GM19452 (cell line): ENCODE data around the gene SORBS1.

Experiments used
- ATAC-seq: cut with Tn5 transposase; IDR thresholded peaks from one replicate; pipeline ENCODE4 v1.9.1; 2021; ENCODE audit not compliant: unreplicated experiment

Gene SORBS1

GRCh38 chr10:95416270-95416669 lies 144.9 kb downstream of the SORBS1 start:
- ATAC-seq = no peak

- no peak for ATAC-seq
Measured at GRCh38 chr10:95415621-95416031, 145.5 kb downstream of the SORBS1 start.

DNA sequence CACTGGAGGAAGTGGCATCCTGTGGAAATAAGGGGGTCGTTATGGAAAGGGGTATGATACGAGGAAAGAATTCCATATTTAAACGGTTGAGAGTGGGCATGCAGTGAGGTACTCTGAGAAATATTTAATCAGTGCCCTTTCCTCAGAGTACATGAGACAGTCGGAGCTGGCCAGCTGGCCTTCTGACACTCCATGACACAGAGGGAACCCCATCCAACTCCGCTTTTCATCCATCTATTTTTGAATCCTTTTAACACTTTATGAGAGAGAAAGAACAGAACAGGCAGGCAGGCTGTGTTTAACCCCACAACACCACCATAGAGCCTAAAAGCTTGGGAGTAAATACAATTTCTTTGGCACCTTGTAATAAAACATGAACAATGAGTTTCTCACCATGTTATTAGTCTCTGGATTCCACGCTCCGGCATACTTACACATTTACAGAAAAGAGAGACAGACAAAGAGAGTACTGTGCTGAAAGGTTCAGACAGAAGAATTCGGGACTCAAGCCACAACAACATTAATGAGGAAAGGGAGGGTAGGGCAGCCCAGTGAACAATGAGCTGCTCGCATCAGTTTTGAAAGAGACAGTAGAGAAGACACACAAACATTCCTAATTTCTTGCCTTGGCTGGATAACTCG lies 146.2 kb downstream of the SORBS1 start:
- ATAC-seq = no peak

- ATAC-seq = no peak
Measured at GRCh38 chr10:95414016-95414830, 146.9 kb downstream of the SORBS1 start.

- no peak for ATAC-seq
Measured at GRCh38 chr10:95413588-95413987, 147.6 kb downstream of the SORBS1 start.

DNA sequence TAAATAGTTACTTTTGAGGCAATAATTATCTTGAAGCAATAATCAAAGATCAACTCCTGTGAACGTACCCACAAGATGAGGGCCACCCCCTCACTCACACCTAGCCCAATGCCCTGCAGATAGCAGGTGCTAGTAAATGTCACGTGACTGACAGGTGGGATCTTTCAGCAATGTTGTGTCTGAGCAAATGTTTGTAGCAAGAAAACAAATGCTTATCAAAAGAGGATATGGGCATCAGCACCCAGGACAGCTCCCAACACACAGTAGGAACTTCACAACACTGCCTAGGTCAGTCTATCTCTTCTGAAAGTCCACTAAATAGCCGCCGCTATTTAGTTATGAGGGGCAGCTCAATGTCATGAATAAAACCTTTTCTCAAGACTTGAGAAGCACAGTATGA lies 149.5 kb downstream of the SORBS1 start:
- no peak for ATAC-seq

DNA sequence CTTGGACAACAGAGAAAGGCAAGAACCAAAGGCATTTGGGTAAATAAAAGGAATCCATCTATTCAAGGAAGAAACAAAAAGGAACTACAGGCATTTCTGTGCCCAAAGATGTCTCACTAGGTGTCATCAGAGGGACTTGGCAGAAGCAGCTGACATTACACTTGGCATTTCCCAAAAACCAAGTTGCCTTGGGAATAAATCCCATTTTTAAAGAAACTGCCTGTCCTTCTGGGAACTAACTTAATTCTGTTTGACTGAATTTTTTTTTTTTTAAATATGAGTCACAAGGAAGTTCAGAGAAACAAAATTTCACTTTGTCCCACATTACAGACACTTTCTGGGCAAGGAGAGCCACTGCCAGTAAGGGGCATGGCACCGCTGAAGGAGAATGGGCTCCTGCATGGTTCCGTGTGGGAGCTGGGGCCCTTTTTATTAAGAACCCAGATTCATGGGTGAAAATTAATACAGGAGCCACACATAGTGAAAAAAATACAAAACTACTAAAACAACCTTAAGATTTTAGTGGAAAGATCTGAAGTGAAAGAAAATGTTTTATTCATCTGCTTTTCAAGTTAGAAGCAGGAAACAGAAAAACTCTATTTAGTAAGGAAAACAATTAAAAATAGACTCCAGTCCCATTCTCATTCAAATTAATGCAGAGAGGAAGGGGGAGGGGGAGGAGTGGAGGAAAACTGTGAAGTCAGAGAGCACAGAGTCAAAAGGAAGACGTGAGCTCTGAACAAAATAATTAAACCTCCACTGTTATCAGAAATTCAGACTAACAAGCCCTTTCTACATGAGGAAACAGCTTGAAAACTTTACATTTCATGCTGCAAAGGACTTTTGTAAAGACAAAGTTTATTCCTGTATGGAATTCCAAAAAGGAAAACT lies 151.9 kb downstream of the SORBS1 start:
- no peak for ATAC-seq

GRCh38 chr10:95408148-95408960 lies 152.8 kb downstream of the SORBS1 start:
- no peak for ATAC-seq

DNA sequence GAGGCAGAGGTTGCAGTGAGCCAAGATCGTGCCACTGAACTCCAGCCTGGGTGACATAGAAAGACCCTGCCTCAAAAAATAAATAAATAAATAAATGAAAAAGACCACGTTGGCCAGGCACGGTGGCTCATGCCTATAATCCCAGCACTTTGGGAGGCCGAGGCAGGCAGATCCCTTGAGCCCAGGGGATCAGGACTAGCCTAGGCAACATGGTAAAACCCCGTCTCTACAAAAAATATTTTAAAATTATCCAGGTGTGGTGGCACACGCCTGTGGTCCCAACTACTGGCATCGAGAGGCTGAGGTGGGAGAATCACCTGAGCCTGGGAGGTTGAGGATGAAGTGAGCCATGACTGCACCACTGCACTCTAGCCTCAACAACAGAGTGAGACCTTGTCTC lies 153.6 kb downstream of the SORBS1 start:
- ATAC-seq = no peak

GRCh38 chr10:95406651-95407280 lies 154.4 kb downstream of the SORBS1 start:
- no peak for ATAC-seq

- no peak for ATAC-seq
Measured at GRCh38 chr10:95405655-95406054, 155.5 kb downstream of the SORBS1 start.

GRCh38 chr10:95404864-95405263 lies 156.3 kb downstream of the SORBS1 start:
- no peak for ATAC-seq

- no peak for ATAC-seq
Measured at GRCh38 chr10:95404462-95404858, 156.7 kb downstream of the SORBS1 start.

DNA sequence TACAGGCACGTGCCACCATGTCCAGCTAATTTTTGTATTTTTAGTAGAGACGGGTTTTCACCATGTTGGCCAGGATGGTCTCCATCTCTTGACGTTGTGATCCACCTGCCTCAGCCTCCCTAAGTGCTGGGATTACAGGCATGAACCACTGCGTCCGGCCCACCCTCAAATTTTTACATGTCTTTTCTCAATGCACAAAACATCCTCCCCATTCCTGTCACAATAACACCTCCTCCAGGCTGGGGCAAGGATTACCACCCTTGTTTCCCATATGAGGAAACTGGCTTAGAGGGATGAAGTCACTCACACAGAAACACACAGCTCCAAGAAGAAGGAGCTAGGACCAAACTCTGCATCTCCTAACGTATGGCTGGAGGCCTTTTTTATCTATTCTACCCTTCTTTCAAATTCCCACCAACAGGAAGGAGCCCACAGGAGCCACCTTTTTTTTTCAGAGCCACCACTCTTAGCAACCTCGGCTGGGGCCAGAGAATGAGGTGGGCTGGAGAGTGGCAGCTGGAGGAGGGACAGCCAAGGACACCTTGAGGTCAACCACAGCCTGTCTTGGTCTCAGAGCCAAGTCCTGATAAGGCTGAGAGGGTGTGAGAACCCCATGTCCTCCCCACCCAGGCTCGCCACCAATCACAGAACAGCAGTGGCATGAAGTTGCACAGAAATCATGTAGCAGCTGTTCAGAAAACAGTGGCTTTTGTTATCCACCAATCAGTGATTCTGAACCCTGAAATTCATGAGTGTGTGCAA lies 157.3 kb downstream of the SORBS1 start:
- no peak for ATAC-seq

- ATAC-seq = no peak
Measured at GRCh38 chr10:95401704-95402469, 159.3 kb downstream of the SORBS1 start.

DNA sequence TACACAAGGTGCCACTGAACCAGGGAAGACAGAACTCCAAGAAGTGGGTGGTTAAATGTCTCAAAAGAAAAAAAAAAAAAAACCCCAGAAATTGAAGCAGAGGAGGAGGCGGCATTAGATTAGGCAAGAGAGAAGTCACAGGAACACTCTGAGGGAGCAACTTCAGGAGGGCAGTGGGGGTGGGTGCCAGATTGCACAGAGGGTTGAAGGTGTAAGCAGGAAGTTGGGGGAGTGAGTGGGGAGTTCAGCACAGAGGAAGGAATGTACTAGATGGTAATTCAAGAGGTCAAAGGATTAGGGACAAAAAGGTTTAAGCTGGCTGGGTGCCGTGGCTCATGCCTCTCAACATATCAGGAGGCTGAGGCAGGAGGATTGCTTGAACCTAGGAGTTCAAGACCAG lies 160.4 kb downstream of the SORBS1 start:
- ATAC-seq = no peak

GRCh38 chr10:95399183-95399582 lies 162.0 kb downstream of the SORBS1 start:
- no peak for ATAC-seq

DNA sequence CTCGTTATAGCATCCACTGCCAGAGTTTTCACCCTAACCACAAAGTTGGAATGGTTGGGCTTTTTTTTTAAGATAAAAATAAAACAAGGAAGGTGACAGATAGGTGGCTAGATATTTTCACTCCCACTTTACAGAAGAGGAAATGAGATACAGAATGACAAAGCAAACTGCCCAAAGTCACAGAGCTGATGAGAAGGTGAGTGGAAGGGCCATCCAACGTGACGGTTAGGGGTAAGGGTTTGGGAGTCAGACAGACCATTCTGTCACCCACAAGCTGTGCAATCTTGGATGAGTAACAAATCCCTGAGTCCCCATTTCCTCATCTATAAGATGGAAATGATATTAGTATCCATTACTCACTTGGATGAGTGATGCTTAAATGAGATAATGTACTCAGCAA lies 163.4 kb downstream of the SORBS1 start:
- no peak for ATAC-seq

- ATAC-seq = no peak
Measured at GRCh38 chr10:95395947-95396449, 165.2 kb downstream of the SORBS1 start.
